DOHH2 (cell line): ENCODE results near the gene ARPC1B.

ENCODE experiments used
- H3F3A ChIP-seq: fragments of 200-600 bp; sonication (generic), shearing (Covaris generic); 2 replicates; pipeline ENCODE4 v1.6.0; 2016; ENCODE audit warnings: antibody characterized with exemption, mild to moderate bottlenecking; ENCODE audit not compliant: control insufficient read depth, insufficient read depth
- H3K27ac ChIP-seq: fragments of 200-600 bp; sonication (generic); 2 replicates; pipeline ENCODE4 v1.5.1; 2014; ENCODE audit warnings: low read depth, mild to moderate bottlenecking, low read length, moderate library complexity
- H3K27me3 ChIP-seq: fragments of 200-600 bp; sonication (generic); 2 replicates; pipeline ENCODE4 v1.6.1; 2014; ENCODE audit warnings: mild to moderate bottlenecking, low read length, mixed read lengths; ENCODE audit not compliant: control insufficient read depth
- H3K36me3 ChIP-seq: fragments of 200-600 bp; sonication (generic); 2 replicates; pipeline ENCODE4 v1.6.1; 2014; ENCODE audit warnings: mild to moderate bottlenecking, low read length, moderate library complexity, mixed read lengths; ENCODE audit not compliant: control insufficient read depth
- H3K4me1 ChIP-seq: fragments of 200-600 bp; sonication (generic); 2 replicates; pipeline ENCODE4 v1.6.1; 2014; ENCODE audit warnings: mild to moderate bottlenecking, low read length, mixed read lengths; ENCODE audit not compliant: control insufficient read depth
- H3K4me2 ChIP-seq: fragments of 200-600 bp; sonication (generic); 2 replicates; pipeline ENCODE4 v1.6.0; 2014; ENCODE audit warnings: mild to moderate bottlenecking, low read length, moderate library complexity
- H3K4me3 ChIP-seq: fragments of 200-600 bp; sonication (generic); 2 replicates; pipeline ENCODE4 v1.5.1; 2014; ENCODE audit warnings: mild to moderate bottlenecking, low read length, mixed read lengths
- H3K79me2 ChIP-seq: fragments of 200-600 bp; sonication (generic); 2 replicates; pipeline ENCODE4 v1.6.1; 2014; ENCODE audit warnings: mild to moderate bottlenecking, low read length, mixed read lengths; ENCODE audit not compliant: control insufficient read depth
- H3K9me2 ChIP-seq: fragments of 200-600 bp; sonication (generic); replicated peaks from 2 replicates; pipeline ENCODE4 v1.6.1; 2014; ENCODE audit warnings: mild to moderate bottlenecking, low read length, mixed read lengths; ENCODE audit not compliant: control insufficient read depth
- H3K9me3 ChIP-seq: fragments of 200-600 bp; sonication (generic); 2 replicates; pipeline ENCODE4 v1.6.1; 2014; ENCODE audit warnings: antibody characterized with exemption, low read length, mixed read lengths; ENCODE audit not compliant: control insufficient read depth, insufficient read depth
- H4K20me1 ChIP-seq: fragments of 200-600 bp; sonication (generic); 2 replicates; pipeline ENCODE4 v1.6.0; 2014; ENCODE audit warnings: low read depth, mild to moderate bottlenecking, antibody characterized with exemption, low read length, moderate library complexity; ENCODE audit not compliant: control insufficient read depth, insufficient read depth
- CTCF ChIP-seq: fragments of 200-600 bp; sonication (generic); IDR thresholded peaks from one replicate; pipeline ENCODE4 v1.5.1; 2014; ENCODE audit warnings: antibody characterized with exemption, mild to moderate bottlenecking, low read depth, low read length; ENCODE audit not compliant: poor library complexity, severe bottlenecking
- EZH2phosphoT487 ChIP-seq: fragments of 200-600 bp; sonication (generic); IDR thresholded peaks from 2 replicates; pipeline ENCODE4 v1.6.1; 2017; ENCODE audit warnings: borderline replicate concordance, mild to moderate bottlenecking, antibody characterized with exemption, low read length, moderate library complexity, mixed read lengths

The ARPC1B gene

GRCh38 chr7:99404977-99405320, 30.4 kb downstream of the ARPC1B start:
- H3K4me2 ChIP-seq = no peak overlapping the region
- no peaks in the 10 kb centered on the region for H3K27me3 ChIP-seq
- TF ChIP-seq EZH2phosphoT487 (no peak), CTCF (no peak)
- peaks cover 77% of the 10 kb centered on the region for H3K79me2 ChIP-seq
- peaks cover 26% of the 10 kb centered on the region for H4K20me1 ChIP-seq
- H3K4me3 ChIP-seq = no peak overlapping the region
- H3F3A ChIP-seq = peaks cover 8% of the 10 kb centered on the region; the same call in 1 of the 2 replicates
- no peak overlapping the region for H3K27ac ChIP-seq
- no peaks in the 10 kb centered on the region for H3K9me2 ChIP-seq
- H3K4me1 ChIP-seq = peaks cover 22% of the 10 kb centered on the region
- H3K36me3 ChIP-seq = peaks cover 81% of the 10 kb centered on the region
- no peaks in the 10 kb centered on the region for H3K9me3 ChIP-seq

- Histone ChIP-seq H3K9me2 (no peaks in the 10 kb centered on the region), H3K9me3 (no peaks in the 10 kb centered on the region), H3K27ac (peak overlapping the region; percentile 76), H3K4me2 (peak overlapping the region; percentile 85), H3K79me2 (peaks cover 87% of the 10 kb centered on the region), H3K4me3 (peak overlapping the region; percentile 83), H4K20me1 (peaks cover 32% of the 10 kb centered on the region), H3K36me3 (peaks cover 81% of the 10 kb centered on the region), H3F3A (peaks cover 11% of the 10 kb centered on the region), H3K4me1 (peaks cover 33% of the 10 kb centered on the region), H3K27me3 (no peaks in the 10 kb centered on the region)
- TF ChIP-seq CTCF (peak; percentile 48), EZH2phosphoT487 (no peak)
These were observed 32.0 kb downstream of the ARPC1B start for GRCh38 chr7:99406557-99406956.

GRCh38 chr7:99407872-99408378, 33.4 kb downstream of the ARPC1B start:
- Histone ChIP-seq H3K4me2 (peak overlapping the region; percentile 85), H3F3A (peaks cover 11% of the 10 kb centered on the region), H3K27me3 (no peaks in the 10 kb centered on the region), H3K4me3 (peak overlapping the region; percentile 83), H3K36me3 (peaks cover 86% of the 10 kb centered on the region), H3K4me1 (peaks cover 33% of the 10 kb centered on the region), H3K9me3 (no peaks in the 10 kb centered on the region), H4K20me1 (peaks cover 32% of the 10 kb centered on the region), H3K27ac (peak overlapping the region; percentile 76), H3K9me2 (no peaks in the 10 kb centered on the region), H3K79me2 (peaks cover 96% of the 10 kb centered on the region)
- TF ChIP-seq EZH2phosphoT487 = no peak
- no peak for TF ChIP-seq CTCF
